ENCODE data around the gene RAB5B.
A peak's percentile ranks its signal among the peaks of the same experiment; 100 is the strongest.
"Not testable (repeated sequence)": the region's sequence is repeated elsewhere in the genome, so short reads cannot be mapped to it uniquely, and the experiment has no call there.

The RAB5B gene

DNA sequence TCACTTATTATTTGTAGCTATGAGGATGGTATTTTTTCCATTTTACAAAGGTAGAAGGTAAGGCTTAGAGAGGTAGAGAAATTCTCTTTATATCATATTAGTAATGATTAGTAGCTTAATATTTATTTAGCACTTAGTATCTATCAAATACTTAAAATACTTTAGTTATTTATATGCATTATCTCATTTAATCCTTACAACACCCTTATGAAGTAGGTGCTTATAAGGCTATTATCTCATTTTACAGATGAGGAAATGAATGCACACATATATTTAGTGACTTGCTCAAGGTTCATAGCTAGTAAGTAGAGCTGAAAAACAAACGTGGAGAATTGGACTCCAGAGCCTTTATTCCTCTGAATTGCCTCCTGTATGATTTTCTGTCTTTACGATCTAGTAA, 11.0 kb downstream of the RAB5B start:
- no peak for DNase-seq

- DNase-seq, result no peak
These were observed 11.5 kb downstream of the RAB5B start for GRCh38 chr12:55985341-55985740.

GRCh38 chr12:55985976-55986375, 12.1 kb downstream of the RAB5B start:
- not testable (repeated sequence) for DNase-seq

- DNase-seq, result no peak
These were observed 17.2 kb downstream of the RAB5B start for GRCh38 chr12:55991110-55991509.

- no peak for DNase-seq
These were observed 19.5 kb downstream of the RAB5B start for GRCh38 chr12:55993230-55993853.

- DNase-seq, result no peak
These were observed 21.5 kb downstream of the RAB5B start for GRCh38 chr12:55995366-55995765.

DNA sequence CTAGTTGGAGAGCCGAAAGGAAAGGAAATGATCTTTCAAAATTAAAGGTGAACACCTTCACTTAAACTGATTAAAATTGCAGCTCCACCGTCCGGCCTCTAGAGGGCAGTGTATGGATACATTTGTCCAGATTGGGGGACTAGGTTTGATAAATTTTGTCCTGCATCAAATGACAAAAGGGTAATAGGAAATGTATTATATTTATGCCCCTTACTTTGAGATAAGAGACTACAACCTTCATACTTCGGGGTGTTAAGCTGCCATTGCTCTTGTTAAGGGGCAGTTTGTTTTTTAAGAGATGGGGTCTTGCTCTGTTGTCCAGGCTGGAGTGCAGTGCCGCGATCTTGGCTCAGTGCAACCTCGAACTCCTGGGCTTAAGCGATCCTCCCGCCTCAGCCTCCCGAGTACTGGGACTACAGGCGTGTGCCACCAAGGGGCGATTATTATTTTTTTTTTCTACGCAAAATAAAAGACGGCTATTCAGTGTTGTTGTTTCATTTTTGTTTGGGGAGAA, 22.4 kb downstream of the RAB5B start:
- peak; percentile 5 to 71 for DNase-seq

DNA sequence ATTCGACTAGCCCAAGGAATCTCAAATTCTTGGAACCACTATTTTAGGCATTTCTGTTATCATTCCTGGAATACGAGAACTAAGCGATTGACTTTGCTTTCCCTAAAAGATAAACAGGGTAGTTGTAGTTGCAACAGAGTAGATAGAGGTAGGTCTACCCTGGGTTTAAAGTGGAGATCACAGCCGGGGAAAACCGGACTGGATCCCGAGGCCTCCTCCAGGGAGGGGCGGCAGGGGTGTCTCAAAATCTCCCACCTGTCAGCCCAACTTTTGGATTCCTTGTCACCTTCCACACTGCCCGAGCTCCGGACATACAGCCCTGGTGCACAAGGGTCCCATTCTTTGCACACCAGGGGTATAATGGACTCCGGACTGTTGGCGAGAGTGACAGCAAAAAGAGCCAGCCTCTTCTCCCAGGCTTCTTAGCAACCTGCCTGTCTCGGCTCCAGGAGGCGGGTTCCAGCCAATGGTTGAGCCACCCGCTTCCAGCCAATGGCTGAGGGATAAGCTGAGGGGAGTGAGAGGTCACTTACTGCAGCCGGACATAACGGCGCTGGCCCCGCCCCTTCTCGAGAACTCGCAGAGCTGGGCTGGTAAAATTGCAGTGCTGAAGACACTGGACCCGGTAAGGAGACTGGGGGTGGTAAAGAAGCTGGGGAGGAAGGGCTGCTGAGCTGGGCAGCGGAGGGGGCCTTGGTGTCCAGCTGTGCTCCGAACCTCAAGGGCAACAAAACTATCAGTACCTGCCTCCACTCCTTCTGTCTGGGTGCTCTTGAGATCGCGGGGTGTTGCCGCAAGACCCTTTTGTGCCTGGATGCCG, 23.0 kb downstream of the RAB5B start, which contains the start of gene SUOX:
SUOX (plus strand) TSS at position 562 of the 820 bp plus-strand sequence. CDS start 4,946 bp downstream, outside the sequence.
- DNase-seq, result peak; percentile 96 to 97

- DNase-seq, result no peak
These were observed 23.6 kb downstream of the RAB5B start for GRCh38 chr12:55997535-55997859.

GRCh38 chr12:55999522-55999921, 25.6 kb downstream of the RAB5B start:
- DNase-seq, result not testable (repeated sequence)

GRCh38 chr12:55999999-56000540, 26.2 kb downstream of the RAB5B start:
- DNase-seq, result not testable (repeated sequence)

DNA sequence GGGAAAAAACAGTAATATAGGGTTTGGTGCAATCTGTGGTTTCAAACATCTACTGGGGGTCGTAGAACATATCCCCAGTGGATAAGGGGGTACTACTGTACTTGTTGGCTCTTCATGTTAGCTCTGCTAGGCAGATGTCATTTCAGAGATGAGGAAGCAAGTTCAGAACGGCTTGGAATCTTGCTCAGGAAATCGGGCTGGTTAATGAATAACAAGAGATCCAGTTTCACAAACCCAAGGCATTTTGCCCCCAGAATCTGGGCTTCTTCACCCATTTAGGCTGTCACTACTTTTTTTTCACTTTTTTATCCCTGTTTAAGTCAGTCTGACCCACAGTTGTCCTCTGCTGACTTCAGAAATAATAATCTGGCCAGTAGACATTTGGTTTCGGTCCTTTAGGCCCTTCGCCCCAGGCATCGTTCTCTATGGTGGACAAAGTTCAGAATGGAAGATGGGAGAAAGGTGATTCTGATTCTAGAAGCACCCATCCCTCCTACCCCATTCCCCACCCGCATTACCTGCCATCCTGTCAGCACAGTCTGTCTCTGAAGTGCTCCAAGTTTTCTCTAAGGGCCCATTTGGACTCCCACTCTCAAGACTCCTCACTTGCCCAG, 27.7 kb downstream of the RAB5B start:
- no peak for DNase-seq

DNA sequence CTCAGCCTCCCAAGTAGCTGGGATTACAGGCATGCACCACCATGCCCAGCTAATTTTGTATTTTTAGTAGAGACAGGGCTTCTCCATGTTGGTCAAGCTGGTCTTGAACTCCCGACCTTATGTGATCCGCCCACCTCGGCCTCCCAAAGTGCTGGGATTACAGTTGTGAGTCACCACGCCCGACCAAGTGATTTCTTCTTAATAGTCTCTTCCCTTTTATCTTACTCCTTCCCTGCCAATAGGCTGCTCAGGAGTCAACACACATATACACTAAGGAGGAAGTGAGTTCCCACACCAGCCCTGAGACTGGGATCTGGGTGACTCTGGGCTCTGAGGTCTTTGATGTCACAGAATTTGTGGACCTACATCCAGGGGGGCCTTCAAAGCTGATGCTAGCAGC, 29.5 kb downstream of the RAB5B start:
- DNase-seq, result not testable (repeated sequence)

DNA sequence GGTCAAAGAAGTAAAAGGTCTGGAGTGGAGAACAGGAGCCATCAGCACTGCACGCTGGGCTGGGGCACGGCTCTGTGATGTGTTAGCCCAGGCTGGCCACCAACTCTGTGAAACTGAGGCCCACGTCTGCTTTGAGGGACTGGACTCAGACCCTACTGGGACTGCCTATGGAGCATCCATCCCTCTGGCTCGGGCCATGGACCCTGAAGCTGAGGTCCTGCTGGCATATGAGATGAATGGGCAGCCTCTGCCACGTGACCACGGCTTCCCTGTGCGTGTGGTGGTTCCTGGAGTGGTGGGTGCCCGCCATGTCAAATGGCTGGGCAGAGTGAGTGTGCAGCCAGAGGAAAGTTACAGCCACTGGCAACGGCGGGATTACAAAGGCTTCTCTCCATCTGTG, 30.3 kb downstream of the RAB5B start:
- no peak for DNase-seq

DNA sequence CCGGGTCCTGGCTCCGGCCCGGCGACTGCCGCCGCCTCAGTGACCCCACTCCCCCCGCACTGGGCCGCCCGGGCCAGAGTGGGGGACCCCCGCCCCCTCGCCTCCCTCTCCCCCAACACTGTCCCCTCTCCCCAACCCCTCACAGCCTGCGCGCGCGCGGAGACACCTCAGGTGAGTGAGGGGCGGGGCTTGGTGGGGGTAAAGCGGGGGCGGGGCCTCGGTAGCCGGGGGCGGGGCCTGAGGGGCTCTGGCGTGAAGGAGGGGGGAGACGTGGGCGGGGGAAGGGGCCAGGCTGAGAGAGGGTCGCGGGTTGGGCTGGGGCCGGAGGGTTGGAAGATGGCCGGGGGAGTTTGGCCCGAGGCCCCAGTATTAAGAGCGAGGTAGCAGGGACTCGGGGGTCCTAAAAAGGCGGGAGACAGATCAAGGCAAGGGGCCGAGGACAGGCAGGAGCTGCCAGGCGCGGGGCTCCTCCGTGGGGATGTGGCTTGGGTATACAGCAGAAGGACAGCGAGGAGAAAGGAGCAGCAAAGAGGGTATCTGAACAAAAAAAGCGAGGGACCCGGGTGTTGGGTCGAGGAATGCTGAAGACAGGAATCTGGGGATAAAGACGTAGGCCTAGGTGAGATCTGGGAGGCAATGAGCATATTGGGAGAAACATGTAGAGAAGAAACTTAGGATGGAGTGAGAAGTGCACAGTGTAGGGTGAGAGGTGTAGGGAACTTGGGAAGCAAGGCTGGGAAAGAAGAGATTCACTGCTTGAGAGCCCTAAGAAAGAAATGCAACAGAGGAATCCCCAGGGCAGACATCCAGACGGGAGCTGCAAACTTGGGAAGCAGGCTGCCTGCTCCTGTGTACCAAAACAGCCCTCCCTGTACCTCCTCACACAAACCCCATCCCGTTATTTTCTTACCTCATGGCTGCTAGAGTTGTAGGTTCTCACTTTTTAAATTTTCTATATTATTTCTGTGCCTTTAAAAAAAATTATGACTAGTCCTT, 34.0 kb downstream of the RAB5B start:
- peak in 1 of 2 donors; percentile 49 for DNase-seq

DNA sequence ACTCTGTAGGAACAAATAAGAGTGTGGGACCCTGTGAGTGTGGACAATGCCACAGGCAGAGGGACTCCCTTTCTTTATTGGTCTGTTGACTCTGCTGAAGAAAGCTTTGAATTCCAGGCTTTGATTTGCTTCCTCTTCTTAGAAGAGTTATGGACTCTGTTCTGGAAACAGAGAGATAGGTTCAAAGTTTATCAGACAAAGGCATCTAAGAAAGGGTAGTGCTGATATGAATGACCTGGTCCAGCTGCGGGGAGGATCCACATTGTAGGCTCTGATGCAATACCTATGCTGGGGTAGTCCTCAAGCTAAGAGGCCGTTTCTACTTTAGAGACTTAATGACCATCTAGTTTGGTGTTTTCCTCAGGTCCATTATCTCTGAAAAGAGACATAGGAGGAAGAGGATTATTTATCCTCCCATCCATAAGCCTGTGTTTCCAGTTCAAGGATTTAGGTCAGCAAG, 36.3 kb downstream of the RAB5B start:
- no peak for DNase-seq

DNA sequence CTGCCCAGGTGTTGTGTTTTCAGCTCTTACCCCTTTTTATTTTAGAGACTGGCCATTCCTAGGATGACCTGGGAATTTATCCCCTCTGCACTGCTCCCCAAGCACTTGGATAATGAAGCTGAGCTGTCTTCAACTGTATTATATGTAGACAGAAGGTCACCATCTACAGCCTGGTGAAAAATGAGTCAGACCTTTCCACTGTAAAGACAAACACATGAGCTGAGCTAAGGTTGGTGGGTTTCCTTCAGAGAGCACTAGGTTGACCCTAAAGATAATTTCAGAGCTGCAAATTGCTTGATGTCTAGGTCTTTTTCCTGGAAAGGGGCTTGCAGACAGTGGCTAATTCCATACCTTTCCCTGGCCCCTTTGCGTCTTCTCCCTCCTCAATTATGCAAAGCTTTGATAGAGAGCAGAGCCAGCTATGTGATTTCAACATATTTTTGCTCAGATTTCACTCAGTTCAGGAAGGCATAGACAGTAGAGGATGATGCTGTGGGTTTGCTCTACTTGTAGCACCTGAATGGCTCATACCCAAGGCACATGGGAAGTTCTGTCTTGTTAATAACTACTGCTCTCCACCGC, 37.7 kb downstream of the RAB5B start:
- DNase-seq, result no peak

GRCh38 chr12:56013482-56013881, 39.6 kb downstream of the RAB5B start:
- peak in 1 of 2 donors; percentile 38 for DNase-seq

DNA sequence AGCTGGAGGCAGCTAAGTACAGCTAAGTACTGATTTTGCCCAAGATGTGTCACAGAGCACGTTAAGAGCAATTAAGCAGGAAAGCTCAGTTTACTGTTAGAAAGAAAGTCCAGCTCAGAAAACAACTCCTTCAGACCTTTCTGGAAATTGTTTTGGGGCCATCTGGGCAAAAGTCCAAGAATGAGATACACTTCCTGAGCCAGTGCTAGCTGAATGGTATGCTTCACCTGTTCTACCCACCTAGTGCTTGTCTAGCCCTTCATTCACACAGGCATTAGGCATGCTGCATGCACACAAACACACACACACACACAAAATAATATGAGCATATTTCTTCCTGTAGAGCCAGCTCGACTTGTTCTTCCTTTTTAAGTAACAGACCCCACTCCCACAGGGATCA, 40.3 kb downstream of the RAB5B start:
- DNase-seq, result no peak

- no peak for DNase-seq
These were observed 43.3 kb downstream of the RAB5B start for GRCh38 chr12:56017181-56017580.

- DNase-seq, result no peak
These were observed 44.5 kb downstream of the RAB5B start for GRCh38 chr12:56018356-56018755.
